DOHH2 (cell line): ENCODE data around the gene CCDC32.
"Not testable (repeated sequence)": the region's sequence is repeated elsewhere in the genome, so short reads cannot be mapped to it uniquely, and the experiment has no call there.

Experiments used
- H3F3A ChIP-seq: fragments of 200-600 bp; sonication (generic), shearing (Covaris generic); 2 replicates; pipeline ENCODE4 v1.6.0; 2016; ENCODE audit warnings: antibody characterized with exemption, mild to moderate bottlenecking; ENCODE audit not compliant: control insufficient read depth, insufficient read depth
- H3K27ac ChIP-seq: fragments of 200-600 bp; sonication (generic); 2 replicates; pipeline ENCODE4 v1.5.1; 2014; ENCODE audit warnings: low read depth, mild to moderate bottlenecking, low read length, moderate library complexity
- H3K27me3 ChIP-seq: fragments of 200-600 bp; sonication (generic); 2 replicates; pipeline ENCODE4 v1.6.1; 2014; ENCODE audit warnings: mild to moderate bottlenecking, low read length, mixed read lengths; ENCODE audit not compliant: control insufficient read depth
- H3K36me3 ChIP-seq: fragments of 200-600 bp; sonication (generic); 2 replicates; pipeline ENCODE4 v1.6.1; 2014; ENCODE audit warnings: mild to moderate bottlenecking, low read length, moderate library complexity, mixed read lengths; ENCODE audit not compliant: control insufficient read depth
- H3K4me1 ChIP-seq: fragments of 200-600 bp; sonication (generic); 2 replicates; pipeline ENCODE4 v1.6.1; 2014; ENCODE audit warnings: mild to moderate bottlenecking, low read length, mixed read lengths; ENCODE audit not compliant: control insufficient read depth
- H3K4me2 ChIP-seq: fragments of 200-600 bp; sonication (generic); 2 replicates; pipeline ENCODE4 v1.6.0; 2014; ENCODE audit warnings: mild to moderate bottlenecking, low read length, moderate library complexity
- H3K4me3 ChIP-seq: fragments of 200-600 bp; sonication (generic); 2 replicates; pipeline ENCODE4 v1.5.1; 2014; ENCODE audit warnings: mild to moderate bottlenecking, low read length, mixed read lengths
- H3K79me2 ChIP-seq: fragments of 200-600 bp; sonication (generic); 2 replicates; pipeline ENCODE4 v1.6.1; 2014; ENCODE audit warnings: mild to moderate bottlenecking, low read length, mixed read lengths; ENCODE audit not compliant: control insufficient read depth
- H3K9me2 ChIP-seq: fragments of 200-600 bp; sonication (generic); replicated peaks from 2 replicates; pipeline ENCODE4 v1.6.1; 2014; ENCODE audit warnings: mild to moderate bottlenecking, low read length, mixed read lengths; ENCODE audit not compliant: control insufficient read depth
- H3K9me3 ChIP-seq: fragments of 200-600 bp; sonication (generic); 2 replicates; pipeline ENCODE4 v1.6.1; 2014; ENCODE audit warnings: antibody characterized with exemption, low read length, mixed read lengths; ENCODE audit not compliant: control insufficient read depth, insufficient read depth
- H4K20me1 ChIP-seq: fragments of 200-600 bp; sonication (generic); 2 replicates; pipeline ENCODE4 v1.6.0; 2014; ENCODE audit warnings: low read depth, mild to moderate bottlenecking, antibody characterized with exemption, low read length, moderate library complexity; ENCODE audit not compliant: control insufficient read depth, insufficient read depth
- CTCF ChIP-seq: fragments of 200-600 bp; sonication (generic); IDR thresholded peaks from one replicate; pipeline ENCODE4 v1.5.1; 2014; ENCODE audit warnings: antibody characterized with exemption, mild to moderate bottlenecking, low read depth, low read length; ENCODE audit not compliant: poor library complexity, severe bottlenecking
- EZH2phosphoT487 ChIP-seq: fragments of 200-600 bp; sonication (generic); IDR thresholded peaks from 2 replicates; pipeline ENCODE4 v1.6.1; 2017; ENCODE audit warnings: borderline replicate concordance, mild to moderate bottlenecking, antibody characterized with exemption, low read length, moderate library complexity, mixed read lengths

CCDC32 gene

GRCh38 chr15:40578892-40579291 is 14.1 kb upstream of the CCDC32 start:
- Histone ChIP-seq H3F3A (peaks cover 7% of the 10 kb centered on the region; the same call in 1 of the 2 replicates), H3K4me2 (no peak overlapping the region), H3K27me3 (no peaks in the 10 kb centered on the region), H4K20me1 (no peaks in the 10 kb centered on the region), H3K4me1 (no peaks in the 10 kb centered on the region), H3K79me2 (peaks cover under 1% of the 10 kb centered on the region; the same call in 1 of the 2 replicates), H3K9me3 (peaks cover 9% of the 10 kb centered on the region), H3K27ac (no peak overlapping the region), H3K9me2 (no peaks in the 10 kb centered on the region), H3K4me3 (no peak overlapping the region), H3K36me3 (peaks cover 19% of the 10 kb centered on the region)
- TF ChIP-seq EZH2phosphoT487, result no peak
- TF ChIP-seq CTCF, result no peak

GRCh38 chr15:40576914-40577313 is 12.1 kb upstream of the CCDC32 start:
- not testable (repeated sequence) for H3K27ac ChIP-seq, H3K9me2 ChIP-seq, H3K4me3 ChIP-seq, H3F3A ChIP-seq, H3K4me1 ChIP-seq, H3K9me3 ChIP-seq, H4K20me1 ChIP-seq, H3K4me2 ChIP-seq, H3K27me3 ChIP-seq
- Histone ChIP-seq H3K79me2 (peaks cover 11% of the 10 kb centered on the region), H3K36me3 (peaks cover 33% of the 10 kb centered on the region)

GRCh38 chr15:40575113-40575512 is 10.3 kb upstream of the CCDC32 start:
- no peaks in the 10 kb centered on the region for H3K9me2 ChIP-seq
- peaks cover 7% of the 10 kb centered on the region; the same call in 1 of the 2 replicates for H3F3A ChIP-seq
- H3K4me2 ChIP-seq, result no peak overlapping the region
- no peaks in the 10 kb centered on the region for H3K9me3 ChIP-seq
- no peak for TF ChIP-seq EZH2phosphoT487
- TF ChIP-seq CTCF, result no peak
- peaks cover 7% of the 10 kb centered on the region for H3K4me1 ChIP-seq
- H3K27ac ChIP-seq, result no peak overlapping the region
- no peak overlapping the region for H3K4me3 ChIP-seq
- peaks cover 44% of the 10 kb centered on the region for H3K36me3 ChIP-seq
- H4K20me1 ChIP-seq, result peaks cover 5% of the 10 kb centered on the region; the same call in 1 of the 2 replicates
- H3K79me2 ChIP-seq, result peaks cover 28% of the 10 kb centered on the region
- no peaks in the 10 kb centered on the region for H3K27me3 ChIP-seq

GRCh38 chr15:40569129-40569953 is 4.5 kb upstream of the CCDC32 start, which contains the start of gene RPUSD2:
Gene RPUSD2 (plus strand): TSS chr15:40569299. CDS start chr15:40569338, 39 bp downstream.
- Histone ChIP-seq H3K27ac (peak within 1 kb of the TSS; percentile 30; the same call in 1 of the 2 replicates), H3K9me2 (no peaks in the 10 kb centered on the region), H3K27me3 (no peaks in the 10 kb centered on the region), H3F3A (peaks cover 4% of the 10 kb centered on the region; the same call in 1 of the 2 replicates), H4K20me1 (peaks cover 10% of the 10 kb centered on the region; the same call in 1 of the 2 replicates), H3K4me1 (peaks cover 40% of the 10 kb centered on the region), H3K4me2 (peak within 1 kb of the TSS; percentile 76), H3K36me3 (peaks cover 30% of the 10 kb centered on the region), H3K9me3 (no peaks in the 10 kb centered on the region), H3K79me2 (peaks cover 43% of the 10 kb centered on the region), H3K4me3 (peak within 1 kb of the TSS; percentile 82)
- TF ChIP-seq EZH2phosphoT487, result no peak
- TF ChIP-seq CTCF, result no peak
